Prostate gland (tissue), 2 donors: ENCODE measurements around the gene STS.

Experiments used
- CTCF ChIP-seq, 4 experiments: fragments of 200-600 bp in 2 of 4; fragments of 450-650 bp in 2 of 4; sonication (generic) in 2 of 4; IDR thresholded peaks; 1 replicate in 3 of 4; 2 replicates in 1 of 4; pipeline ENCODE4 v1.5.1; 2016 to 2019; ENCODE audit warnings: antibody characterized with exemption in 4 of 4, mild to moderate bottlenecking in 2 of 4, moderate library complexity in 2 of 4
- POLR2A ChIP-seq: fragments of 450-650 bp; IDR thresholded peaks from one replicate; pipeline ENCODE4 v1.6.1; 2016; ENCODE audit warnings: antibody characterized with exemption, mild to moderate bottlenecking
- POLR2AphosphoS5 ChIP-seq: sonication (generic); formaldehyde crosslinking; IDR thresholded peaks from one replicate; pipeline ENCODE4 v1.6.1; 2017; ENCODE audit warnings: antibody characterized with exemption

GRCh38 chrX:7112071-7112470, 35.4 kb upstream of the STS start:
- TF ChIP-seq POLR2AphosphoS5 (no peak), CTCF (IDR thresholded peaks at IDR 0.05) (no peak), POLR2A (no peak)
